Endothelial cell (in vitro differentiated cells): ENCODE measurements around the gene BMP7. TPM values are rescaled to one million over a fixed set of nuclear protein-coding genes. Genes with fewer than 3 reads are reported as not detected.

Experiments used
- DNase-seq: peaks from one replicate; pipeline ENCODE4 v3.0.0; 2021; ENCODE audit warnings: low spot score
- H3K27ac Mint-ChIP-seq: one replicate; pipeline ENCODE4 v1.8.0; 2021; ENCODE audit warnings: mixed read lengths, inconsistent platforms; ENCODE audit not compliant: unreplicated experiment
- H3K27me3 Mint-ChIP-seq: one replicate; pipeline ENCODE4 v1.8.0; 2021; ENCODE audit warnings: mild to moderate bottlenecking, moderate library complexity, mixed read lengths, inconsistent platforms; ENCODE audit not compliant: unreplicated experiment
- H3K36me3 Mint-ChIP-seq: one replicate; pipeline ENCODE4 v1.8.0; 2021; ENCODE audit warnings: mild to moderate bottlenecking, low read depth, mixed read lengths, inconsistent platforms; ENCODE audit not compliant: unreplicated experiment
- H3K4me1 Mint-ChIP-seq: one replicate; pipeline ENCODE4 v1.8.0; 2021; ENCODE audit warnings: mild to moderate bottlenecking, mixed read lengths, inconsistent platforms; ENCODE audit not compliant: unreplicated experiment
- H3K4me3 Mint-ChIP-seq: one replicate; pipeline ENCODE4 v1.8.0; 2021; ENCODE audit warnings: mild to moderate bottlenecking, mixed read lengths, inconsistent platforms; ENCODE audit not compliant: unreplicated experiment
- H3K9me3 Mint-ChIP-seq: one replicate; pipeline ENCODE4 v1.8.0; 2021; ENCODE audit warnings: mixed read lengths, inconsistent platforms; ENCODE audit not compliant: unreplicated experiment
- total RNA-seq: library from RNA; stranded (reverse); fragmentation: NEBNext Ultra II Directional; extraction: Animal tissue kit (Norgen Biotek cat#: 25700); gene quantifications from one replicate; pipeline ENCODE4 v1.2.1, GENCODE V29; 2021; ENCODE audit not compliant: unreplicated experiment
- TF ChIP-seq, protein P1 (sequence below): fragments of 200-600 bp; sonication (generic); IDR thresholded peaks from one replicate; pipeline ENCODE4 v1.5.0; 2021; ENCODE audit warnings: antibody characterized with exemption; ENCODE audit not compliant: unreplicated experiment

BMP7 gene
- total RNA-seq, 1 donor from 2014 or later: 0.38 TPM

DNA sequence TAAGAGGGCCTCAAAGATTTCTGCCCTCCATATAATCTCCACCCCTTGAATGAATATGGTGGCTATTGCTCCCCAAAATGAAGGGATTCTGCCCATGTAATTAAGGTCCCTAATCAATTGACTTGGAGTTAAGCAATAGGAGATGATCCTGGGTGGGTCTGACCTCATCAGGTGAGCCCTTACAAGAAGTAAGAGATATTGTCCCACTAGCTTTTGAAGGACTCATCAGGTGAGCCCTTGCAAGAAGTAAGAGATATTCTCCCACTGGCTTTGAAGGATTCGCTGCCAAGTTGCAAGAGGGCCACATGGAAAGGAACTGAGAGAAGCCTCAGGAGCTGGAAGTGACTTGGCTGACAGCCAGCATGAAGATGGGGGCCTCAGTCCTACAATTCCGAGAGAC is 103.4 kb downstream of the BMP7 start:
- Mint-ChIP-seq H3K4me3 (no peak overlapping the region), H3K9me3 (no peaks in the 10 kb centered on the region), H3K36me3 (no peaks in the 10 kb centered on the region), H3K27me3 (peaks cover 5% of the 10 kb centered on the region), H3K4me1 (peaks cover 5% of the 10 kb centered on the region), H3K27ac (no peak overlapping the region)
- TF ChIP-seq, protein P1, sequence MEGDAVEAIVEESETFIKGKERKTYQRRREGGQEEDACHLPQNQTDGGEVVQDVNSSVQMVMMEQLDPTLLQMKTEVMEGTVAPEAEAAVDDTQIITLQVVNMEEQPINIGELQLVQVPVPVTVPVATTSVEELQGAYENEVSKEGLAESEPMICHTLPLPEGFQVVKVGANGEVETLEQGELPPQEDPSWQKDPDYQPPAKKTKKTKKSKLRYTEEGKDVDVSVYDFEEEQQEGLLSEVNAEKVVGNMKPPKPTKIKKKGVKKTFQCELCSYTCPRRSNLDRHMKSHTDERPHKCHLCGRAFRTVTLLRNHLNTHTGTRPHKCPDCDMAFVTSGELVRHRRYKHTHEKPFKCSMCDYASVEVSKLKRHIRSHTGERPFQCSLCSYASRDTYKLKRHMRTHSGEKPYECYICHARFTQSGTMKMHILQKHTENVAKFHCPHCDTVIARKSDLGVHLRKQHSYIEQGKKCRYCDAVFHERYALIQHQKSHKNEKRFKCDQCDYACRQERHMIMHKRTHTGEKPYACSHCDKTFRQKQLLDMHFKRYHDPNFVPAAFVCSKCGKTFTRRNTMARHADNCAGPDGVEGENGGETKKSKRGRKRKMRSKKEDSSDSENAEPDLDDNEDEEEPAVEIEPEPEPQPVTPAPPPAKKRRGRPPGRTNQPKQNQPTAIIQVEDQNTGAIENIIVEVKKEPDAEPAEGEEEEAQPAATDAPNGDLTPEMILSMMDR: no peak
- DNase-seq: no peak

DNA sequence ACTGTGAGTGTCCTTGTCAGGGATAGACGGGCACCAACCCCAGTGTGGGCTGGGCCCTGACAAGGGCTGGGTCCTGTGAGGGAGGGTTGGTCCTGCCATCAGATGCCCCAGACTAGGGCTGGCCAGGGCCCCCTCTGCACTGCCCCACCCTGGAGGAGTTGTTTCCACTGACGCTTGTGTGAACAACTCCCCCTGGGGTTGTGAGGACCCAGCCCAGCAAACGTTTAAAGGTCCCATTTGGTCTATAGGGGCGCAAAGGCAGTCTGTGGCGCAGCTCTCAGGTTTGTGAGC is 104.1 kb downstream of the BMP7 start:
- Mint-ChIP-seq H3K9me3 (no peaks in the 10 kb centered on the region), H3K4me3 (no peak overlapping the region), H3K4me1 (peaks cover 5% of the 10 kb centered on the region), H3K27ac (no peak overlapping the region), H3K36me3 (no peaks in the 10 kb centered on the region), H3K27me3 (peaks cover 5% of the 10 kb centered on the region)
- no peak for DNase-seq
- TF ChIP-seq, protein P1: no peak

DNA sequence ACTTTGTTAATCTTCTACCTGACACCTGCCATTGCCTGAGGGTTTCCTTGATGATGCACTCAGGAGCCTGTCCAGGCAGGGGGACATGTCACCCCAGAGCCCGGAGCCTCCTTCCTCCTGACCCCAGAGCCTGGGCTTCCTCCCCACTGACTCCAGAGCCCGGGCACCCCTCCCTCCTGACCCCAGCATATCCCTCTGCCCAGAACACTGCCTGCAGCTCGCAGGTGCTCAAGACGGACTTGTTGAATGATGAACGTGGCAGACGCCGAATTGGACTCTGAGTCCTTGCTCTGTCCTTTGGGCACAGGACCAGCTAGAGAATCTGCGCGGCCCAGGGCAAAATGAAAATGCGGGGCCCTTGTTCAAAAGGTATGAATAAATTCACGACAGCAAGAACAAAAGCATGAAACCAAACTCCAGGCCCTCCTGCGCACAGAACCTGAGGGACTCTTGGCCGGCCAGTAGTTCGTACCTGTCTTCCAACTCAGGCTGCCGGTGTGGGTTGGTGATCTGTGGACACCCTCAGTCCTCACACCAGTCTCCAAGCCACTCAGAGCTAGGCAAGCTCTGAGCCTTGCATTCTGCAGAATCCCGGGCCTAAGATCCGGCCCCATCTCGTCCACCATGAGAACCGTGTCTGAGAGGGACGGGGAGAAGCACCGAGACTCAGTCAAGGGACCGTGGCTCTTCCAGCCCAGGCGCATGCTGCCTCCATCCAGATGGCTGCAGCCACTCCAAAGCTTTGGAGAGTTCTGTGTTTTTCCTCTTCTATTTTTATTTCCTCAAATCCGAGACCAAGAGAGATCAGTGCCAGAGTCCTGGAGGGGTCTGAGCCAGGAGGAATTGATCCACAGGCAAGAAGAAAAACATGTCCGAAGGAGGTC is 104.7 kb downstream of the BMP7 start:
- Mint-ChIP-seq H3K27ac (no peak overlapping the region), H3K4me1 (peaks cover 5% of the 10 kb centered on the region), H3K4me3 (no peak overlapping the region), H3K9me3 (no peaks in the 10 kb centered on the region), H3K36me3 (no peaks in the 10 kb centered on the region), H3K27me3 (peaks cover 5% of the 10 kb centered on the region)
- TF ChIP-seq, protein P1: no peak
- no peak for DNase-seq

DNA sequence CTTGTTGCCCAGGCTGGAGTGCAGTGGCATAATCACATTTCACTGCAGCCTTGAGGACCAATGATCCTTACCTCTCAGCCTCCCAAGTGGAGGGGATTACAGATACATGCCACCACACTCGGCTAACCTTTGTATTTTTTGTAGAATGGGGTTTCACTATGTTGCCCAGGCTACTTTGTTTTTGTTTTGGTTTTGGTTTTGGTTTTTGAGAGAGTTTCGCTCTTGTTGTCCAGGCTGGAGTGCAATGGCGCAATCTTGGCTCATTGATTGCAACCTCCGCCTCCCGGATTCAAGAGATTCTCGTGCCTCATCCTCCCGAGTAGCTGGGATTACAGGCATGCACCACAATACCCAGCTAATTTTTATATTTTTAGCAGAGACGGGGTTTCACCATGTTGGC is 105.5 kb downstream of the BMP7 start:
- H3K36me3 Mint-ChIP-seq: no peaks in the 10 kb centered on the region
- TF ChIP-seq, protein P1: no peak
- peaks cover 5% of the 10 kb centered on the region for H3K4me1 Mint-ChIP-seq
- no peak overlapping the region for H3K4me3 Mint-ChIP-seq
- peaks cover 5% of the 10 kb centered on the region for H3K27me3 Mint-ChIP-seq
- H3K9me3 Mint-ChIP-seq: no peaks in the 10 kb centered on the region
- H3K27ac Mint-ChIP-seq: no peak overlapping the region
- no peak for DNase-seq

DNA sequence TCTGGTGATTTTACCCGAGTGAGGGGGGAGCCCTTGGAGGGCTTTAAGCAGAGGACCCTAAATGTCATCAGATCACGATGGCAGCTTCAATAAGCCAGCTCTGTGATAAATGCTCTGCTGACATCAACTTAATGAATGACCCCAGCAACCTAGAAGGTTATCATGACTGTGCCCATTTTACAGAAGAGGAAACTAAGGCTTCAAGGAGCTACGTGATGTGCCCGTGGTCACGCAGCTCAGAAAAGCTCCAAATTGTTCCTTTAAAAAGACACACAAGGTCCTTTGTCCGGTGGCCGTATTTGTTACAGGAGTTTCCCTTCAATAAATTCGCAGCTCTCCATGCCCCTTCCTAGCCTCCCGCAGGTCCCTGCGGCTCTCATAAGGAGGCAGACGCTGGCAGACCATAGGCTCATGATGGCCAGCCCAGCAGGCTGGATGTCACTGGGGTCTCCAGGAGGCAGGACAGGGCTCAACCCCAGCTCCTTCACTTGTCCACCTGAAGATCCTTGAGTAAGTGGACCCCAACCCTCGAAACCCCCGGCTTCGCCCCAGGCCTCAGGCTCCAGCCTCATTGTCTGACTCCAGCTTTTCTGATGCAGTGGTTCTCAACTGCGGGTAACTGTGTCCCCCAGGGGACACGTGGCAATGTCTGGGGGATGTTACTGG is 106.4 kb downstream of the BMP7 start:
- Mint-ChIP-seq H3K4me3 (no peak overlapping the region), H3K9me3 (no peaks in the 10 kb centered on the region), H3K4me1 (peaks cover 5% of the 10 kb centered on the region), H3K27ac (no peak overlapping the region), H3K36me3 (no peaks in the 10 kb centered on the region), H3K27me3 (peaks cover 5% of the 10 kb centered on the region)
- no peak for DNase-seq
- TF ChIP-seq, protein P1: no peak
